MM.1S (cell line): ENCODE measurements around the gene TBL1X.

Experiments
- DNase-seq: peaks from one replicate; pipeline ENCODE4 v3.0.0-alpha.2; 2015
- H2AFZ ChIP-seq: fragments of 300-600 bp; sonication (generic); 2 replicates; pipeline ENCODE4 v1.6.0; 2016; ENCODE audit warnings: antibody characterized with exemption, low read length
- H3F3A ChIP-seq: fragments of 300-600 bp; sonication (generic); 2 replicates; pipeline ENCODE4 v1.6.1; 2016; ENCODE audit warnings: mild to moderate bottlenecking, antibody characterized with exemption, low read length, moderate library complexity, mixed read lengths; ENCODE audit not compliant: insufficient read depth
- H3K27ac ChIP-seq: fragments of 300-600 bp; sonication (generic); 2 replicates; pipeline ENCODE4 v1.5.1; 2016; ENCODE audit warnings: mild to moderate bottlenecking, low read length
- H3K27me3 ChIP-seq: fragments of 300-600 bp; sonication (generic); replicated peaks from 2 replicates; pipeline ENCODE4 v1.6.0; 2016; ENCODE audit warnings: low read length; ENCODE audit not compliant: insufficient read depth
- H3K36me3 ChIP-seq: fragments of 300-600 bp; sonication (generic); replicated peaks from 2 replicates; pipeline ENCODE4 v1.6.1; 2016; ENCODE audit warnings: mild to moderate bottlenecking, low read length, mixed read lengths; ENCODE audit not compliant: insufficient read depth
- H3K4me1 ChIP-seq: fragments of 300-600 bp; sonication (generic); 2 replicates; pipeline ENCODE4 v1.6.1; 2016; ENCODE audit warnings: low read length, mixed read lengths
- H3K4me2 ChIP-seq: fragments of 300-600 bp; sonication (generic); 2 replicates; pipeline ENCODE4 v1.6.0; 2016; ENCODE audit warnings: low read depth, low read length
- H3K4me3 ChIP-seq: fragments of 300-600 bp; sonication (generic); 2 replicates; pipeline ENCODE4 v1.5.1; 2016; ENCODE audit warnings: low read length, mixed read lengths
- H3K79me2 ChIP-seq: fragments of 300-600 bp; sonication (generic); 2 replicates; pipeline ENCODE4 v1.6.1; 2016; ENCODE audit warnings: mixed run types, low read length, mixed read lengths
- H3K9ac ChIP-seq: fragments of 300-600 bp; sonication (generic); 2 replicates; pipeline ENCODE4 v1.6.1; 2016; ENCODE audit warnings: low read length, mixed read lengths
- H3K9me2 ChIP-seq: fragments of 300-600 bp; sonication (generic); replicated peaks from 2 replicates; pipeline ENCODE4 v1.6.1; 2016; ENCODE audit warnings: mild to moderate bottlenecking, low read length, mixed read lengths; ENCODE audit not compliant: insufficient read depth
- H3K9me3 ChIP-seq: fragments of 300-600 bp; sonication (generic); replicated peaks from 2 replicates; pipeline ENCODE4 v1.6.1; 2016; ENCODE audit warnings: mild to moderate bottlenecking, low read length, mixed read lengths; ENCODE audit not compliant: insufficient read depth
- H4K20me1 ChIP-seq: fragments of 300-600 bp; sonication (generic); 2 replicates; pipeline ENCODE4 v1.6.1; 2016; ENCODE audit warnings: mild to moderate bottlenecking, low read length, moderate library complexity, mixed read lengths; ENCODE audit not compliant: insufficient read depth
- EZH2 ChIP-seq: fragments of 300-600 bp; sonication (generic); optimal IDR thresholded peaks from 2 replicates; pipeline ENCODE3; 2017; ENCODE audit warnings: low read depth, mild to moderate bottlenecking, antibody characterized with exemption, low read length, mixed read lengths
- EZH2phosphoT487 ChIP-seq: fragments of 300-600 bp; sonication (generic); IDR thresholded peaks from 2 replicates; pipeline ENCODE4 v1.6.1; 2018; ENCODE audit warnings: antibody characterized with exemption, low read length
- TF ChIP-seq, protein P1 (sequence below): fragments of 300-600 bp; sonication (generic); IDR thresholded peaks from 2 replicates; pipeline ENCODE4 v1.5.1; 2016; ENCODE audit warnings: antibody characterized with exemption, low read length, mixed read lengths

The TBL1X gene

GRCh38 chrX:9619581-9619980 is 154.7 kb downstream of the TBL1X start:
- Histone ChIP-seq H3K9me3 (no peaks in the 10 kb centered on the region), H4K20me1 (no peaks in the 10 kb centered on the region), H3K4me1 (no peaks in the 10 kb centered on the region), H3K27me3 (no peaks in the 10 kb centered on the region), H3K9me2 (no peaks in the 10 kb centered on the region), H3F3A (no peaks in the 10 kb centered on the region), H3K9ac (no peak overlapping the region), H3K4me3 (no peak overlapping the region), H3K79me2 (peaks cover 67% of the 10 kb centered on the region), H3K27ac (no peak overlapping the region), H2AFZ (no peak overlapping the region), H3K4me2 (no peak overlapping the region), H3K36me3 (no peaks in the 10 kb centered on the region)
- no peak for DNase-seq
- no peak for TF ChIP-seq EZH2phosphoT487
- TF ChIP-seq, protein P1, sequence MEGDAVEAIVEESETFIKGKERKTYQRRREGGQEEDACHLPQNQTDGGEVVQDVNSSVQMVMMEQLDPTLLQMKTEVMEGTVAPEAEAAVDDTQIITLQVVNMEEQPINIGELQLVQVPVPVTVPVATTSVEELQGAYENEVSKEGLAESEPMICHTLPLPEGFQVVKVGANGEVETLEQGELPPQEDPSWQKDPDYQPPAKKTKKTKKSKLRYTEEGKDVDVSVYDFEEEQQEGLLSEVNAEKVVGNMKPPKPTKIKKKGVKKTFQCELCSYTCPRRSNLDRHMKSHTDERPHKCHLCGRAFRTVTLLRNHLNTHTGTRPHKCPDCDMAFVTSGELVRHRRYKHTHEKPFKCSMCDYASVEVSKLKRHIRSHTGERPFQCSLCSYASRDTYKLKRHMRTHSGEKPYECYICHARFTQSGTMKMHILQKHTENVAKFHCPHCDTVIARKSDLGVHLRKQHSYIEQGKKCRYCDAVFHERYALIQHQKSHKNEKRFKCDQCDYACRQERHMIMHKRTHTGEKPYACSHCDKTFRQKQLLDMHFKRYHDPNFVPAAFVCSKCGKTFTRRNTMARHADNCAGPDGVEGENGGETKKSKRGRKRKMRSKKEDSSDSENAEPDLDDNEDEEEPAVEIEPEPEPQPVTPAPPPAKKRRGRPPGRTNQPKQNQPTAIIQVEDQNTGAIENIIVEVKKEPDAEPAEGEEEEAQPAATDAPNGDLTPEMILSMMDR = no peak
- no peak for TF ChIP-seq EZH2

DNA sequence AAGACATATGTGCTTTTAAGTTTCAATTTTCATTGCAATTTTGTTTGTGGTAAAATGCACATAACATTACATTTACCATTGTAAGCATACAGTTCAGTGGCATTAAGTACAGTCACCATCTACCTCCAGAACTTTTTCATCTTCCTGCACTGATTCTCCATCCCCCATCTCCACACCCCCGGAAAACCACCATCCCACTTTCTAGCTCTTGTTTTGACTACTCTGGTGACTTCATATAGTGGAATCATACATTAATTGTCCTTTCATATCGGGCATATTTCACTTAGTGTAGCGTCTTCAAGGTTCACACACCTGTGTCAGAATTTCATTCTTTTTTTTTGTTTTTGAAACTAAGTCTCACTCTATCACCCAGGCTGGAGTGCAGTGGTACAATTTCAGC is 157.3 kb downstream of the TBL1X start:
- no peak overlapping the region for H3K9ac ChIP-seq
- no peak overlapping the region for H2AFZ ChIP-seq
- no peak overlapping the region for H3K27ac ChIP-seq
- no peak for DNase-seq
- no peaks in the 10 kb centered on the region for H3K27me3 ChIP-seq
- H3K4me1 ChIP-seq = no peaks in the 10 kb centered on the region
- H3K4me2 ChIP-seq = no peak overlapping the region
- TF ChIP-seq EZH2phosphoT487 (no peak), EZH2 (no peak)
- TF ChIP-seq, protein P1 = no peak
- no peaks in the 10 kb centered on the region for H3K36me3 ChIP-seq
- no peaks in the 10 kb centered on the region for H3F3A ChIP-seq
- H3K4me3 ChIP-seq = no peak overlapping the region
- H3K9me3 ChIP-seq = no peaks in the 10 kb centered on the region
- peaks cover 70% of the 10 kb centered on the region for H3K79me2 ChIP-seq
- H3K9me2 ChIP-seq = no peaks in the 10 kb centered on the region
- H4K20me1 ChIP-seq = no peaks in the 10 kb centered on the region

DNA sequence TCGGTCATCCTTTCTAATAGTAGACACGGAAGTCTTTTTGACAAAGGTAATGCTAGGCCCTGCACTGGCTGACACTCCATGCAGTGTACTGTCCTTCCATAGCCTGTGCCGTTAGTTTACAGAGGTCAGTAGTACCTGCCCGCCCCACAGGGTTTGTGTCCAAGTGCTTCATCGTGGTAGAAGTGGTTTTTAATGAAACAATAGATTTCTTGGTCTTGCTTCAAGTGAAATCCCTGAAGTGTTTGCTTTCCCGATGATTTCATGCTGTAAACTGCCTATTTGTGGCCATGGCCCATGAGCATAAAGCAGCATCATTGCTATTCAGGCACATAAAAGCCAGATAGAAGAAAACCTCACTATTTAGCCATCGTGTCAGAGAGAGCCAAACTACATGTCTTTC is 161.5 kb downstream of the TBL1X start:
- Histone ChIP-seq H3F3A (no peaks in the 10 kb centered on the region), H3K4me1 (no peaks in the 10 kb centered on the region), H2AFZ (no peak overlapping the region), H3K27me3 (no peaks in the 10 kb centered on the region), H3K9me3 (no peaks in the 10 kb centered on the region), H3K4me3 (no peak overlapping the region), H3K9ac (no peak overlapping the region), H3K4me2 (no peak overlapping the region), H3K9me2 (no peaks in the 10 kb centered on the region), H3K36me3 (no peaks in the 10 kb centered on the region), H4K20me1 (no peaks in the 10 kb centered on the region), H3K79me2 (peaks cover 70% of the 10 kb centered on the region), H3K27ac (no peak overlapping the region)
- no peak for DNase-seq
- TF ChIP-seq, protein P1 = no peak
- TF ChIP-seq EZH2phosphoT487 = no peak
- no peak for TF ChIP-seq EZH2
